HCT116 (cell line): ENCODE data around the gene UMPS. TPM values are rescaled to one million over a fixed set of nuclear protein-coding genes. Genes with fewer than 3 reads are reported as not detected.

Source experiments
- ATAC-seq: fragments of 200-7000 bp; cut with Tn5 transposase; 2 replicates; pipeline ENCODE4 v1.9.1; 2020; ENCODE audit warnings: mild to moderate bottlenecking, moderate library complexity
- BruUV-seq: library from RNA; stranded (reverse); fragments of 400-500 nt; replicated peaks from 2 replicates; lab custom pipeline; 2021; lab: Mats Ljungman, UMichigan
- CTCF ChIA-PET: fragments of 300-600 bp; sonication (Branson Sonifier 250); formaldehyde crosslinking; loops from one replicate; lab custom pipeline; 2021; ENCODE audit warnings: antibody characterized with exemption; lab: Charles Lee
- POLR2A ChIA-PET: fragments of 300-600, 350-600 bp; sonication (Branson Sonifier 250); formaldehyde crosslinking; loops from one replicate; lab custom pipeline; 2021; ENCODE audit warnings: antibody characterized with exemption; lab: Charles Lee
- RAD21 ChIA-PET, 2 experiments: fragments of 300-600 bp; sonication (Branson Sonifier 250); formaldehyde crosslinking; loops; one replicate each; lab custom pipeline; 2023; ENCODE audit warnings: low total read pairs in 2 of 2; ENCODE audit not compliant: uncharacterized antibody in 2 of 2, unreplicated experiment in 2 of 2, low non-redundant PET in 1 of 2; lab: Charles Lee
- DNase-seq: peaks from one replicate; pipeline ENCODE4 v3.0.0-alpha.2; 2010; ENCODE audit warnings: low read depth, low spot score
- H2AFZ ChIP-seq: fragments of 200-600 bp; shearing (Covaris generic), sonication (generic); 2 replicates; pipeline ENCODE4 v1.6.1; 2017; ENCODE audit warnings: low read depth, mixed run types, mixed read lengths, antibody characterized with exemption, low read length; ENCODE audit not compliant: poor library complexity, severe bottlenecking
- H3K27ac ChIP-seq: 2 replicates; pipeline ENCODE4 v1.5.1; 2012; ENCODE audit warnings: low read depth, low read length
- H3K27me3 ChIP-seq: fragments of 200-600 bp; sonication (generic); 2 replicates; pipeline ENCODE4 v1.6.1; 2016; ENCODE audit warnings: mixed run types, low read length, mixed read lengths; ENCODE audit not compliant: insufficient read depth
- H3K36me3 ChIP-seq, 2 experiments: fragments of 200-500 bp in 1 of 2; fragments of 200-600 bp in 1 of 2; sonication (Bioruptor generic) in 1 of 2; sonication (generic) in 1 of 2; 2 replicates each; pipeline versions ENCODE4 v1.5.1 to v1.6.1; 2014 to 2016; ENCODE audit warnings: low read length in 2 of 2, inconsistent platforms in 1 of 2, mixed read lengths in 1 of 2, mixed run types in 1 of 2; ENCODE audit not compliant: insufficient read depth in 2 of 2, control insufficient read depth in 1 of 2
- H3K4me1 ChIP-seq, 2 experiments: fragments of 200-600 bp in 1 of 2; sonication (generic) in 1 of 2; 2 replicates each; pipeline versions ENCODE4 v1.5.1 to v1.6.1; 2012 to 2017; ENCODE audit warnings: low read length in 2 of 2, inconsistent platforms in 1 of 2, mild to moderate bottlenecking in 1 of 2, mixed read lengths in 1 of 2, mixed run types in 1 of 2, moderate library complexity in 1 of 2; ENCODE audit not compliant: insufficient read depth in 2 of 2, control insufficient read depth in 1 of 2
- H3K4me2 ChIP-seq: fragments of 200-600 bp; sonication (generic); 2 replicates; pipeline ENCODE4 v1.6.1; 2017; ENCODE audit warnings: mixed run types, low read length, mixed read lengths
- H3K4me3 ChIP-seq, 2 experiments: fragments of 200-600 bp in 1 of 2; sonication (generic) in 1 of 2; replicated peaks in 1 of 2; 2 replicates each; pipeline ENCODE4 v1.5.1; 2011 to 2016; ENCODE audit warnings: low read length in 2 of 2, control low read depth in 1 of 2, low read depth in 1 of 2, mild to moderate bottlenecking in 1 of 2, mixed read lengths in 1 of 2, mixed run types in 1 of 2
- H3K79me2 ChIP-seq: fragments of 200-600 bp; sonication (generic); 2 replicates; pipeline ENCODE4 v1.6.1; 2017; ENCODE audit warnings: mild to moderate bottlenecking, mixed run types, low read length, moderate library complexity, mixed read lengths; ENCODE audit not compliant: insufficient read depth
- H3K9ac ChIP-seq: fragments of 200-600 bp; sonication (generic); 2 replicates; pipeline ENCODE4 v1.6.1; 2016; ENCODE audit warnings: low read length, mixed read lengths
- H3K9me2 ChIP-seq: fragments of 200-600 bp; sonication (generic), shearing (Covaris generic); 2 replicates; pipeline ENCODE4 v1.6.1; 2017; ENCODE audit warnings: mixed run types, mild to moderate bottlenecking, moderate library complexity; ENCODE audit not compliant: insufficient read depth
- H3K9me3 ChIP-seq, 2 experiments: fragments of 200-500 bp in 1 of 2; fragments of 200-600 bp in 1 of 2; sonication (Bioruptor generic) in 1 of 2; sonication (generic) in 1 of 2; 2 replicates each; pipeline ENCODE4 v1.6.1; 2014 to 2017; ENCODE audit warnings: low read length in 2 of 2, mixed read lengths in 2 of 2, inconsistent platforms in 1 of 2, low read depth in 1 of 2, mild to moderate bottlenecking in 1 of 2, mixed run types in 1 of 2, moderate library complexity in 1 of 2; ENCODE audit not compliant: control insufficient read depth in 1 of 2, insufficient read depth in 1 of 2
- H4K20me1 ChIP-seq: fragments of 200-600 bp; sonication (generic), shearing (Covaris generic); 2 replicates; pipeline ENCODE4 v1.6.1; 2017; ENCODE audit warnings: mixed run types, mild to moderate bottlenecking, moderate library complexity; ENCODE audit not compliant: insufficient read depth
- CBX3 ChIP-seq: IDR thresholded peaks from 2 replicates; pipeline ENCODE4 v1.6.1; 2012; ENCODE audit warnings: low read depth
- CEBPB ChIP-seq: IDR thresholded peaks from 2 replicates; pipeline ENCODE4 v1.6.1; 2012; ENCODE audit warnings: low read depth
- EZH2 ChIP-seq: fragments of 200-600 bp; sonication (generic); IDR thresholded peaks from 2 replicates; pipeline ENCODE4 v1.6.1; 2017; ENCODE audit warnings: antibody characterized with exemption, mixed run types
- FOSL1 ChIP-seq: IDR thresholded peaks from 2 replicates; pipeline ENCODE4 v1.6.1; 2012; ENCODE audit warnings: low read depth
- POLR2A ChIP-seq: IDR thresholded peaks from 2 replicates; pipeline ENCODE4 v1.7.0; 2011; ENCODE audit warnings: borderline replicate concordance; ENCODE audit not compliant: insufficient read depth, insufficient read length; ENCODE audit errors: extremely low read depth
- RAD21 ChIP-seq: IDR thresholded peaks from 2 replicates; pipeline ENCODE4 v1.6.1; 2012; ENCODE audit warnings: low read depth, mild to moderate bottlenecking
- REST ChIP-seq: IDR thresholded peaks from 2 replicates; pipeline ENCODE4 v1.6.1; 2012; ENCODE audit warnings: low read depth
- SIN3A ChIP-seq: IDR thresholded peaks from 2 replicates; pipeline ENCODE4 v1.6.1; 2012; ENCODE audit warnings: low read depth
- SP1 ChIP-seq: IDR thresholded peaks from 2 replicates; pipeline ENCODE4 v1.6.1; 2012; ENCODE audit warnings: low read depth
- SRF ChIP-seq: IDR thresholded peaks from 2 replicates; pipeline ENCODE4 v1.6.1; 2012; ENCODE audit warnings: low read depth
- TCF7L2 ChIP-seq: IDR thresholded peaks from 2 replicates; pipeline ENCODE4 v1.7.0; 2011; ENCODE audit warnings: borderline replicate concordance, inconsistent platforms; ENCODE audit not compliant: insufficient read depth, insufficient read length; ENCODE audit errors: extremely low read depth
- ZBTB33 ChIP-seq: IDR thresholded peaks from 2 replicates; pipeline ENCODE4 v1.6.1; 2011; ENCODE audit warnings: mild to moderate bottlenecking, low read length, moderate library complexity; ENCODE audit not compliant: insufficient replicate concordance; ENCODE audit errors: extremely low read depth
- ZFX ChIP-seq: fragments of 450-650 bp; IDR thresholded peaks from 2 replicates; pipeline ENCODE4 v1.6.1; 2017
- ZNF274 ChIP-seq: fragments of 200-500 bp; sonication (Bioruptor generic); IDR thresholded peaks from 2 replicates; pipeline ENCODE4 v1.6.1; 2014; ENCODE audit warnings: mild to moderate bottlenecking, low read depth, low read length, inconsistent platforms
- intact Hi-C: fragments of 100-400 bp; cut with micrococcal nuclease; formaldehyde crosslinking; loops from 2 replicates; pipeline ENCODE4 v1.10.0; 2022
- total RNA-seq: library from RNA; stranded (reverse); gene quantifications from one replicate; pipeline ENCODE4 v1.2.1, GENCODE V29; 2021; ENCODE audit not compliant: unreplicated experiment
- TF ChIP-seq, protein P1 (sequence below): IDR thresholded peaks from 2 replicates; pipeline ENCODE4 v1.6.1; 2012
- TF ChIP-seq, protein P2 (sequence below): IDR thresholded peaks from 2 replicates; pipeline ENCODE4 v1.6.1; 2012
- TF ChIP-seq, protein P3 (sequence below), 3 experiments: fragments of 200-600 bp in 1 of 3; sonication (generic) in 1 of 3; IDR thresholded peaks in 2 of 3; conservative IDR thresholded peaks in 1 of 3; 2 replicates each; pipeline ENCODE4 v1.5.1; 2012 to 2017; ENCODE audit warnings: low read depth in 2 of 3, low read length in 2 of 3, antibody characterized with exemption in 1 of 3, borderline replicate concordance in 1 of 3, control low read depth in 1 of 3, mild to moderate bottlenecking in 1 of 3, mixed read lengths in 1 of 3, mixed run types in 1 of 3, moderate library complexity in 1 of 3; ENCODE audit not compliant: insufficient read depth in 1 of 3

The UMPS gene
- total RNA-seq, 1 experiment from 2014 or later, result 41.3 TPM

DNA sequence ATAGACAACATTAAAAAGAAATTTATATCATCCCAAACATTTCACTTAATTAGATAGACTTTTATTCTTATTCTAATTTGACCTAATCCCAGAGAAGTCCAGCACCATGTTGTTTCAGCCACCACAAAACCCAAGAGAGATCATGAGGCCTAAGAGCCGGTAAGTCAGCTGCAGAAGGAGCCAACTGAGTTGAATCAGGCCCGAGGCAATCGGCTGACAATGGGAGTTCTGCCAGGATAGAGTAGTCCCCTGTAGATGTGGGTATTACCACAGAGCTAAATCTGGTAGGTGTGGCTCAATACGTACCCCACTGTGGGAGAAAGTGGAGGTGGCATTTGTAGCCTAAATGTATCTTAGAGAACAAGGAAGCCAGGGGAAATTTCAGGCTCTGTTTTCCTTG is 49.7 kb upstream of the UMPS start (continued):
- TF ChIP-seq, protein P1, sequence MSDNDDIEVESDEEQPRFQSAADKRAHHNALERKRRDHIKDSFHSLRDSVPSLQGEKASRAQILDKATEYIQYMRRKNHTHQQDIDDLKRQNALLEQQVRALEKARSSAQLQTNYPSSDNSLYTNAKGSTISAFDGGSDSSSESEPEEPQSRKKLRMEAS, result no peak
- TF ChIP-seq, protein P2, sequence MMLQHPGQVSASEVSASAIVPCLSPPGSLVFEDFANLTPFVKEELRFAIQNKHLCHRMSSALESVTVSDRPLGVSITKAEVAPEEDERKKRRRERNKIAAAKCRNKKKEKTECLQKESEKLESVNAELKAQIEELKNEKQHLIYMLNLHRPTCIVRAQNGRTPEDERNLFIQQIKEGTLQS, result no peak
- no peak for TF ChIP-seq POLR2A
- TF ChIP-seq, all 23 proteins: peak for 0

- intact Hi-C loops, result no loop called here
- Histone ChIP-seq H3K79me2 (no peaks in the 10 kb centered on the region), H3K4me1 (no peaks in the 10 kb centered on the region), H2AFZ (no peak overlapping the region), H3K36me3 (no peaks in the 10 kb centered on the region), H3K4me3 (no peak overlapping the region), H3K27me3 (no peaks in the 10 kb centered on the region), H3K9me2 (no peaks in the 10 kb centered on the region), H3K27ac (no peak overlapping the region), H4K20me1 (no peaks in the 10 kb centered on the region), H3K9me3 (no peaks in the 10 kb centered on the region), H3K9ac (no peak overlapping the region), H3K4me2 (no peak overlapping the region)
- RAD21 ChIA-PET, result no interaction called here
- POLR2A ChIA-PET, result no interaction called here
- DNase-seq (no peak), ATAC-seq (no peak)
- no TSS peak for BruUV-seq
- CTCF ChIA-PET, result no interaction called here
- TF ChIP-seq FOSL1 (no peak), ZNF274 (no peak), POLR2A (no peak), SRF (no peak), REST (no peak), SP1 (no peak), EZH2 (no peak), ZBTB33 (no peak), SIN3A (no peak), RAD21 (no peak), CEBPB (no peak), ZFX (no peak), TCF7L2 (no peak), CBX3 (no peak)
- TF ChIP-seq, protein P1, result no peak
- TF ChIP-seq, protein P2, result no peak
- TF ChIP-seq, protein P3, sequence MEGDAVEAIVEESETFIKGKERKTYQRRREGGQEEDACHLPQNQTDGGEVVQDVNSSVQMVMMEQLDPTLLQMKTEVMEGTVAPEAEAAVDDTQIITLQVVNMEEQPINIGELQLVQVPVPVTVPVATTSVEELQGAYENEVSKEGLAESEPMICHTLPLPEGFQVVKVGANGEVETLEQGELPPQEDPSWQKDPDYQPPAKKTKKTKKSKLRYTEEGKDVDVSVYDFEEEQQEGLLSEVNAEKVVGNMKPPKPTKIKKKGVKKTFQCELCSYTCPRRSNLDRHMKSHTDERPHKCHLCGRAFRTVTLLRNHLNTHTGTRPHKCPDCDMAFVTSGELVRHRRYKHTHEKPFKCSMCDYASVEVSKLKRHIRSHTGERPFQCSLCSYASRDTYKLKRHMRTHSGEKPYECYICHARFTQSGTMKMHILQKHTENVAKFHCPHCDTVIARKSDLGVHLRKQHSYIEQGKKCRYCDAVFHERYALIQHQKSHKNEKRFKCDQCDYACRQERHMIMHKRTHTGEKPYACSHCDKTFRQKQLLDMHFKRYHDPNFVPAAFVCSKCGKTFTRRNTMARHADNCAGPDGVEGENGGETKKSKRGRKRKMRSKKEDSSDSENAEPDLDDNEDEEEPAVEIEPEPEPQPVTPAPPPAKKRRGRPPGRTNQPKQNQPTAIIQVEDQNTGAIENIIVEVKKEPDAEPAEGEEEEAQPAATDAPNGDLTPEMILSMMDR (IDR thresholded peaks at IDR 0.05 in 2 of 3, conservative IDR thresholded peaks at IDR 0.05 in 1 of 3; ENCODE audit: borderline replicate concordance in 1 of 3, insufficient read depth in 1 of 3, low read depth in 2 of 3, low read length in 2 of 3), result no peak
Measured at GRCh38 chr3:124682263-124682662, 48.0 kb upstream of the UMPS start.
